Measurements from ENCODE around the gene ZNF692.

ZNF692 gene

GRCh38 chr1:248824701-248825100 lies 34.2 kb downstream of the ZNF692 start:
- no peak for DNase-seq

- no peak for DNase-seq
These were observed 34.6 kb downstream of the ZNF692 start for GRCh38 chr1:248824301-248824700.

GRCh38 chr1:248823517-248824001 lies 35.3 kb downstream of the ZNF692 start:
- no peak for DNase-seq

GRCh38 chr1:248822148-248823032 lies 36.5 kb downstream of the ZNF692 start:
- no peak for DNase-seq

GRCh38 chr1:248821641-248822040 lies 37.2 kb downstream of the ZNF692 start:
- DNase-seq: no peak

GRCh38 chr1:248821101-248821500 lies 37.8 kb downstream of the ZNF692 start:
- no peak for DNase-seq

GRCh38 chr1:248820041-248820585 lies 38.8 kb downstream of the ZNF692 start:
- DNase-seq: no peak

GRCh38 chr1:248818505-248819374 lies 40.1 kb downstream of the ZNF692 start:
- DNase-seq: no peak

GRCh38 chr1:248817065-248817464 lies 41.8 kb downstream of the ZNF692 start:
- DNase-seq: no peak

- DNase-seq: no peak
These were observed 42.6 kb downstream of the ZNF692 start for GRCh38 chr1:248816042-248816851.

- DNase-seq: no peak
These were observed 43.4 kb downstream of the ZNF692 start for GRCh38 chr1:248815407-248816034.

- no peak for DNase-seq
These were observed 44.5 kb downstream of the ZNF692 start for GRCh38 chr1:248814351-248814750.

- DNase-seq: no peak
These were observed 45.3 kb downstream of the ZNF692 start for GRCh38 chr1:248813546-248813945.

- no peak for DNase-seq
These were observed 46.0 kb downstream of the ZNF692 start for GRCh38 chr1:248812736-248813425.

GRCh38 chr1:248811514-248812490 lies 47.1 kb downstream of the ZNF692 start:
- no peak for DNase-seq

GRCh38 chr1:248810727-248811513 lies 48.0 kb downstream of the ZNF692 start:
- no peak for DNase-seq

- no peak for DNase-seq
These were observed 48.7 kb downstream of the ZNF692 start for GRCh38 chr1:248810000-248810726.

- DNase-seq: no peak
These were observed 50.0 kb downstream of the ZNF692 start for GRCh38 chr1:248808876-248809275.
